ENCODE data around the gene TTF2. TPM values are rescaled to one million over a fixed set of nuclear protein-coding genes. Genes with fewer than 3 reads are reported as not detected.
"Not testable (repeated sequence)": the region's sequence is repeated elsewhere in the genome, so short reads cannot be mapped to it uniquely, and the experiment has no call there.

TTF2 gene
- total RNA-seq, 2 experiments from 2014 or later: 126 to 127 TPM

GRCh38 chr1:117101334-117101733 is 41.2 kb downstream of the TTF2 start:
- TF ChIP-seq CTCF (IDR thresholded peaks at IDR 0.05): no peak
- no peak overlapping the region for H3K27ac Mint-ChIP-seq
- H3K4me1 Mint-ChIP-seq (ENCODE audit: low read depth): no peaks in the 10 kb centered on the region
- no peaks in the 10 kb centered on the region for H3K27me3 Mint-ChIP-seq
- ChIA-PET CTCF (interaction anchor here (1.3 to 1.6 kb wide), 3 partner anchors 11 to 34 kb away, joined by 3 to 5 read pairs (median 4); no protein-coding TSS in a partner anchor), POLR2A (interaction anchor here (0.8 kb wide), 1 partner anchor 9 kb away, joined by 3 read pairs; no protein-coding TSS in a partner anchor)
- no peaks in the 10 kb centered on the region for H3K9me3 Mint-ChIP-seq
- no peak for DNase-seq
- no peak for ATAC-seq
- intact Hi-C loops (cut with micrococcal nuclease): no loop called here
- peaks cover 72% of the 10 kb centered on the region for H3K36me3 Mint-ChIP-seq (ENCODE audit: low read depth)
- no peak overlapping the region for H3K4me3 Mint-ChIP-seq

- DNase-seq; H3K27ac Mint-ChIP-seq; H3K4me1 Mint-ChIP-seq (ENCODE audit: low read depth); intact Hi-C loops (cut with micrococcal nuclease); H3K4me3 Mint-ChIP-seq; H3K9me3 Mint-ChIP-seq; ATAC-seq; H3K27me3 Mint-ChIP-seq: not testable (repeated sequence)
- ChIA-PET POLR2A (interaction anchor here (0.8 kb wide), 1 partner anchor 9 kb away, joined by 3 read pairs; no protein-coding TSS in a partner anchor), CTCF (interaction anchor here (1.3 to 1.5 kb wide), 2 partner anchors 27 to 34 kb away, joined by 3 to 4 read pairs; no protein-coding TSS in a partner anchor)
- peaks cover 73% of the 10 kb centered on the region for H3K36me3 Mint-ChIP-seq (ENCODE audit: low read depth)
Observed at GRCh38 chr1:117101858-117102257, 41.7 kb downstream of the TTF2 start.

- CTCF ChIA-PET: interaction anchor here (1.1 kb wide), 1 partner anchor 12 kb away, joined by 3 read pairs; no protein-coding TSS in a partner anchor
- peaks cover 62% of the 10 kb centered on the region for H3K36me3 Mint-ChIP-seq (ENCODE audit: low read depth)
- H3K4me1 Mint-ChIP-seq (ENCODE audit: low read depth): peaks cover 8% of the 10 kb centered on the region
- ATAC-seq (no peak), DNase-seq (no peak)
- intact Hi-C loops (cut with micrococcal nuclease): no loop called here
- H3K9me3 Mint-ChIP-seq: no peaks in the 10 kb centered on the region
- no peak for TF ChIP-seq CTCF (IDR thresholded peaks at IDR 0.05)
- POLR2A ChIA-PET: no interaction called here
- no peak overlapping the region for H3K27ac Mint-ChIP-seq
- H3K27me3 Mint-ChIP-seq: no peaks in the 10 kb centered on the region
- H3K4me3 Mint-ChIP-seq: no peak overlapping the region
Observed at GRCh38 chr1:117104986-117105385, 44.9 kb downstream of the TTF2 start.

GRCh38 chr1:117105722-117106121 is 45.6 kb downstream of the TTF2 start:
- no peak for ATAC-seq

GRCh38 chr1:117106478-117106877 is 46.4 kb downstream of the TTF2 start:
- TF ChIP-seq CTCF (IDR thresholded peaks at IDR 0.05): no peak
- H3K9me3 Mint-ChIP-seq: no peaks in the 10 kb centered on the region
- CTCF ChIA-PET: no interaction called here

More at GRCh38 chr1:117105722-117106121, 45.6 kb downstream of the TTF2 start:
- H3K27me3 Mint-ChIP-seq: no peaks in the 10 kb centered on the region
- H3K9me3 Mint-ChIP-seq: no peaks in the 10 kb centered on the region
- CTCF ChIA-PET: no interaction called here
- H3K4me1 Mint-ChIP-seq (ENCODE audit: low read depth): peaks cover 10% of the 10 kb centered on the region
- no peak for TF ChIP-seq CTCF (IDR thresholded peaks at IDR 0.05)
- POLR2A ChIA-PET: no interaction called here
- no peak overlapping the region for H3K4me3 Mint-ChIP-seq
- peaks cover 55% of the 10 kb centered on the region for H3K36me3 Mint-ChIP-seq (ENCODE audit: low read depth)
- intact Hi-C loops (cut with micrococcal nuclease): no loop called here
- no peak overlapping the region for H3K27ac Mint-ChIP-seq
- DNase-seq: no peak

More at GRCh38 chr1:117106478-117106877, 46.4 kb downstream of the TTF2 start:
- Mint-ChIP-seq H3K4me1 (ENCODE audit: low read depth) (peaks cover 11% of the 10 kb centered on the region), H3K27me3 (no peaks in the 10 kb centered on the region), H3K4me3 (no peak overlapping the region), H3K27ac (no peak overlapping the region), H3K36me3 (ENCODE audit: low read depth) (peaks cover 49% of the 10 kb centered on the region)
- peak; percentile 18 for DNase-seq
- peak; percentile 45 for ATAC-seq
- intact Hi-C loops (cut with micrococcal nuclease): no loop called here
- POLR2A ChIA-PET: interaction anchor here (0.9 kb wide), 1 partner anchor 12 kb away, joined by 3 read pairs; no protein-coding TSS in a partner anchor
